GM21717 (cell line): ENCODE measurements around the gene NOP58.
"Not testable (repeated sequence)": the region's sequence is repeated elsewhere in the genome, so short reads cannot be mapped to it uniquely, and the experiment has no call there.

Experiments used
- ATAC-seq: cut with Tn5 transposase; IDR thresholded peaks from one replicate; pipeline ENCODE4 v1.9.1; 2021; ENCODE audit warnings: mild to moderate bottlenecking, moderate library complexity; ENCODE audit not compliant: unreplicated experiment

NOP58 gene

GRCh38 chr2:202265467-202266277 lies at the start of gene NOP58:
TSS of gene NOP58 (plus strand) at chr2:202265763. CDS start at chr2:202265942, 179 bp downstream.
- peak; percentile 90 for ATAC-seq

DNA sequence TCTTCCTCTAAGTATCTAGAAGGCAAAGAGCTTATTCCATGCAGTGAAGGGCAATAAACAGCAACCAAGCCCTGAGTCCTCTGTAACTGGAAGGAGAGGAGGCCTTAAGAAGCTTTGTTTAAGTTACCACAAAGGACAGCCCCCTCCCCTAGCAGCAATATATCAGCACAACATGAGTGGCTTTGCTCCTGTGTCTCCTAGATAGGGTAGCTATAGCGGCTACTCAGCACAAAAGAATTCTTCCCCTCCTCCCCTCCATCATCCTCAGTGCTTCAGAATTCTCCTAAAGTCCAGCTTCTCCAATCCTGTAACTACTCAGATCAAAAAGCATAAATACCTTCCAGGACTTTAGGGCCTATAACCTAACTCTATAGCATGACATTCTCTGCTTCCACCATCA lies 43.7 kb upstream of the NOP58 start:
- no peak for ATAC-seq

- peak; percentile 45 for ATAC-seq
Observed at GRCh38 chr2:202237787-202238233, 27.8 kb upstream of the NOP58 start.

DNA sequence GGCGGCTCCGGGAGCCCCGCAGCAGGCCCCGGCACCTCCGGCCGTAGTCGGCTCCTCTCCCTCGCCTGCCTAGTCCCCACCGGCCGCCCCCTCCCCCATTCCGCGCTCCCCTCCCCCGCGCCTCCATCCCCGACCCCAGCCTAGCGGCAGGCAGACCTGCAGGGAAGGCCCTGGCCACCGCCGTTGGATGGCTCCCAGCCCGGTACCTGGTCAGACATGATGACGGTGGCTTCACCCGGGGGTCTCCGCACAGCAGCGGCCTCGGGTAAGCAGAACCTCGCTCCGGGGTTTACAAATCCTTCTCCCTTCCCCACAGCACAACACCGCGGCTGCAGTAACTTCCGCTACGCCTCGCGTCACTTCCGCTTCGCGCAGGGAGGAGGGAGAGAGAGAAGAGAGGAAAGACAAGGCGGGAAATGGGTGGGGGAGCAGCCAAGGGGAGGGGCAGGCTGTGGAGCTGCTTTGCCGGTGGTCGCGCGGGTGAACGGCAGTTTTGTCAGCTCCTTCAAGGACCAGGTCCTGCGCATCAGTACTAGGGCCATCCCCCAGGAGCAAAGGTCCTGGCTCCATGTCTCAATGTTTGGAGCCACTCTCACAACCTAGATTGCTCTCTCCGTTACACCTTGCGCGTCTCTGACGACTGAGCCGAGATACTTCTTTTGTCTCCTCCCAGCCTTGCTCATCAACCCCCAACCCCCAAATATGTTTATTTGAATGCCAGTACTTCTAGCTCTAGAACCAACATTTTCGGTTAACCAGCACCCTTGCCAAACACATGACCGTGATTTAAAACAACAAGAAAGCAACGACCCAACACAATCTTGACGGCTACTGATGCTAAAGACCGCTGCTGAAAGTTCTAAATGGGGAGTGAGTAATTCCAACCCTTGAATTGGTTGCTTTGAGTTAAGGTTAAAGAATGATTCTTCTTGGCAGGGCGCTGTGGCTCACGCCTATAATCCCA lies 27.0 kb upstream of the NOP58 start, which contains the start of gene SUMO1:
SUMO1 (minus strand) TSS at position 364 of the 964 bp plus-strand sequence; CDS start at position 218, 146 bp downstream.
- ATAC-seq = peak; percentile 99

DNA sequence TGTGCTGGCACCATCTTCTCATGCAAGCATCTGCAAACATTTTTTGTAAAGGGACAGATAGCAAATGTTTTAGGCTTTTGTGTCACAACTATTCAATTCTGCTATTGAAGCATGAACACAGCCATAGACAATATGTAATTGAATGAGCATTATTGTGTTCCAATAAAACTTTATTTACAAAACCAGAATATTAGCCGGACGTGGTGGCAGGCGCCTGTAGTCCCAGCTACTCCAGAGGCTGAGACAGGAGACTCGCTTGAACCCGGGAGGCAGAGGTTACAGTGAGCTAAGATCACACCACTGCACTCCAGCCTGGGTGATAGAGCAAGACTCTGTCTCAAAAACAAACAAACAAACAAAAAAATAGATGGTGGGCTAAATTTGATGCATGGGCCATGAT lies 17.9 kb upstream of the NOP58 start:
- not testable (repeated sequence) for ATAC-seq

DNA sequence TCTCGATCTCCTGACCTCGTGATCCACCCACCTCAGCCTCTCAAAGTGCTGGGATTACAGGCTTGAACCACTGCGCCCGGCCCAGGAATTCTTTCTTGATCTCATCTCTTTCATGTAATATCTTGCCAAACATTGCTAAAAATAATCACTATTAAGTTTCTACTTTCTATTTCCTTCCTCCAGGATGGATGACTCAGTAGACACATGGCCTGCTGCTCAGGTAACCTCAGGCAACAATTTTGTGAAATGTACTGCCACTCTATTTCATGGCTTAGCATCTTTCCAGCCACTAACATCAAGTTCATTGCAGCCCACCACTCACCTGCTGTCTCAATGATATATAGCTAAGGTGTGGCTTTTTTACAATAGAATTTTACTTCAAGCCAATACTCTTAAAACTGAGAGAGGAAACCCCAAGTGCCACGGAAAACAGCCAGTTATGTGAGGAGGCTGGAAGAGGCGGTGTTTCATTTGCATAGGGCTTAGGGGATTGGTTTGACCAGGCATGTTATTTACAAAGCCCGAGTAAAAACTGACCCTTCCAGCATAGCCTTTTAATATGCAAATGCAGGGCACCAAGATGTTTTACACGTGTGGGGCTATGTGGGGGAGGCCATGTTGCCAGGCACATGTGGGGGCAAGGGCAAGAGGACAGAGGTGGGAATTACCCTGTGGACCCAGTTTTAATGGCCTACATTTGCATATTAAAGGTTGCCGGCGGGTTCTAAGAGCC lies 15.9 kb upstream of the NOP58 start:
- ATAC-seq = no peak

DNA sequence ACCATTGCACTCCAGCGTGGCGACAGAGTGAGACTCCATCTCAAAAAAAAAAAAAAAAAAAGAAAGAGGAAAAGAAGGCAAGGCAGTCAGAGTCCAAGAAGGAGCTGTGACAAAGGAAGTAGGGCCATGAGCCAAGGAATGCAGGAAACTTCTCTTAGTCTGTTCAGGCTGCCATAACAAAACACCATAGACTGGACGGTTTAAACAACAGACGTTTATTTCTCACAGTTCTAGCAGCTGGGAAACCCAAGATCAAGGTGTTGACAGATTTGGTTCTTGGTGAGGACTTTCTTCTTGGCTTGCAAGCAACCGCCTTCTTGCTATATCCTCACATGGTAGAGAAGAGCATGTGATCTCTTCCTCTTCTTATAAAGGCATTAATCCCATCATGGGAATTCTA lies 14.1 kb upstream of the NOP58 start:
- ATAC-seq = no peak

- ATAC-seq = no peak
Observed at GRCh38 chr2:202261531-202261930, 4.0 kb upstream of the NOP58 start.

GRCh38 chr2:202267495-202267894 lies 1.9 kb downstream of the NOP58 start:
- no peak for ATAC-seq

GRCh38 chr2:202269585-202269984 lies 4.0 kb downstream of the NOP58 start:
- no peak for ATAC-seq

DNA sequence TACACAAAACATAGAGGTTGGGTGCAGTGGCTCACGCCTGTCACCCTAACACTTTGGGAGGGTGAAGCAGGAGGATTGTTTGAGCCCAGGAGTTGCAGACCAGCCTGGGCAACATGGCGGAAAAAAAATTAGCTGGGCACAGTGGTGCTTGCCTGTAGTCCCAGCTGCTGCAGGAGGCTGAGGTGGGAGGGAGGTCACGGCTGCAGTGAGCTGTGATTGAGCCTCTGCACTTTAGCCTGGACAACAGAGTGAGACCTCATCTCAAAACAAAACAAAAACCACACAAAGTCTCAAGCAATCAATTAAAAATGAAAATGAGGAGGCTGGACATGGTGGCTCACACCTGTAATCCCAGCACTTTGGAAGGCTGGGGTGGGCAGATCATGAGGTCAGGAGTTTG lies 4.9 kb downstream of the NOP58 start:
- ATAC-seq = no peak

- ATAC-seq = not testable (repeated sequence)
Observed at GRCh38 chr2:202276078-202276720, 10.6 kb downstream of the NOP58 start.

- peak; percentile 48 for ATAC-seq
Observed at GRCh38 chr2:202278036-202278760, 12.6 kb downstream of the NOP58 start.

DNA sequence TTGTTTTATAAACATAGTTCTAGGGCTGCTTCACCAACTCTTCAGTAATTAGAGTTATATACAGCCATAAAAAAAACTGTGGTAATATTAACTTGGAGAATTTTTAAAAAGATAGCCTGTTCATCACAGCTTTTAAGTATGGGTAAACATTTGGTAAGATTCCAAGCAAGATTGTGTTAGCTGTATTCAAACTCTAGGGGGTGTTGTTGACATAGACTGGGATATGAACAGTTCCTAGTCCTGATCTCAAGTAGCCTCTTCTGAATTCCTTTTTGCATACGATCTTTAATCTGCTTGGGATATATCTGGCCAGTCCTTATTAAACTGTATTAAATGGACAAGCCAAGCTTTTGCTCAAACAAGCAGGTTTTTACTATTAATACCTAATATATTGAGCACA lies 13.4 kb downstream of the NOP58 start:
- no peak for ATAC-seq

- no peak for ATAC-seq
Observed at GRCh38 chr2:202286595-202286994, 21.0 kb downstream of the NOP58 start.

DNA sequence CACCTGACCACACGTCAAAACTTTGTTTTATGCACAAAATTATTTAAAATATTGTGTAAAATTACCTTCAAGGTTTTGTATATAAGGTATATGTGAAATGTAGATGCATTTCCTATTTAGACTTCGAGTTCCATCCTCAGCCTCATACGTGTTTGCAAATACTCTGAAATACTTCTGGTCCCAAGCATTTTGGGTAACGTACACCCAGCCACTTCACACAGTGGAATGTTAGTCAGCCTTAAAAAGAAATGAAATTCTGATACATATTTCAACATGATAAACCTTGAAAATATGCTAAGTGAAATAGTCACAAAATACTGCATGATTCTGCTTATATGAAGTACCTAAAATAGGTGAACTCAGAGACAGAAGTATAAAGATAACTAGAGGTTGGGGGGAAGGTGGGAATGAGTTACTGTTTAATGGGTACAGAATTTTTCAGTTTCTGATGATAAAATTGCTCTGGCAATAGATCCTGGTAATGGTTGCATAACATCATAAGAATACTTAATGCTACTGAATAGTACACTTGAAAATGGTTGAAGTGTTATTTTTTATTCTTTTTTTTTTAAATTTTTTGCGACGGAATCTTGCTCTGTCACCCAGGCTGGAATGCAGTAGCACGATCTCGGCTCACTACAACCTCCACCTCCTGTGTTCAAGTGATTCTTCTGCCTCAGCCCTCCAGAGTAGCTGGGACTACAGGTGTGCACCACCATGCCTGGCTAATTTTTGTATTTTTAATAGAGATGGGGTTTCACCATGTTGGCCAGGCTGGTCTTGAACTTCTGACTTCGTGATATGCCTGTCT lies 24.0 kb downstream of the NOP58 start:
- no peak for ATAC-seq

- ATAC-seq = no peak
Observed at GRCh38 chr2:202290316-202290715, 24.8 kb downstream of the NOP58 start.

GRCh38 chr2:202290970-202291369 lies 25.4 kb downstream of the NOP58 start:
- ATAC-seq = no peak

DNA sequence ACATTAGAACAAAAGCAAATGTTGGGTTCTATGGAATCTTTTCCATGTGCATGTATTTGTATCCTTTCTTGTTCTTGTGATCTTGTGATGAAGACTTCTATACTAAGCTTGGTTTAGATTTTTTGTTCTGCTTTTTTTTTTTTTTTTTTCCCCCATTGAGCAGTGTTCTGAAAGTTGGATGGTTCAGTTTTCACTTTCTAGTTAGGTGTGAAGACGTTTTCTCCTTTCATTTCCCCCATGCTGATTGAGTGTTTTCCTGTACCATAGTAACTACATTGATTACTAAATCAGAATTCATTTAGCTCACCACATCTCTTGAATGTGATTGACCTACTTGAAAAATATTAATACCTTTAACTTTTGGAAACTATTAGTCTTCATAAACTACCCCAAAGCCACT lies 34.1 kb downstream of the NOP58 start:
- peak; percentile 89 for ATAC-seq
